Lower lobe of right lung (tissue), 2 donors: ENCODE data around the gene GCLM. TPM values are rescaled to one million over a fixed set of nuclear protein-coding genes. Genes with fewer than 3 reads are reported as not detected.

Experiments used
- ATAC-seq, 2 donors: fragments of 200-7000 bp; cut with Tn5 transposase; one replicate each; pipeline ENCODE4 v1.9.1; 2020 to 2022; ENCODE audit warnings: mild to moderate bottlenecking in 2 of 2, moderate library complexity in 2 of 2
- DNase-seq: peaks from one replicate; pipeline ENCODE4 v3.0.0-alpha.2; 2020
- H3K27ac ChIP-seq: fragments of 200-600 bp; one replicate; pipeline ENCODE4 v1.8.0; 2022
- H3K27me3 ChIP-seq: fragments of 200-600 bp; one replicate; pipeline ENCODE4 v1.8.0; 2022; ENCODE audit warnings: low read depth
- H3K36me3 ChIP-seq: fragments of 200-600 bp; one replicate; pipeline ENCODE4 v1.8.0; 2022; ENCODE audit warnings: mild to moderate bottlenecking
- H3K4me1 ChIP-seq: fragments of 200-600 bp; one replicate; pipeline ENCODE4 v1.8.0; 2022
- H3K4me3 ChIP-seq: fragments of 200-600 bp; one replicate; pipeline ENCODE4 v1.8.0; 2022; ENCODE audit warnings: mild to moderate bottlenecking
- H3K9me3 ChIP-seq: fragments of 200-600 bp; one replicate; pipeline ENCODE4 v1.8.0; 2022
- CTCF ChIP-seq: fragments of 200-600 bp; IDR thresholded peaks from one replicate; pipeline ENCODE4 v1.8.0; 2022; ENCODE audit warnings: antibody characterized with exemption, mild to moderate bottlenecking
- intact Hi-C: fragments of 100-400 bp; cut with DNase I; formaldehyde crosslinking; loops from one replicate; pipeline ENCODE4 v1.11.0; 2022
- total RNA-seq: library from RNA; stranded (reverse); fragmentation: NEBNext Ultra II Directional; extraction: Animal tissue kit (Norgen Biotek cat#: 25700); gene quantifications from one replicate; pipeline ENCODE4 v1.2.1, GENCODE V29; 2021
- donor health status: DM: no; HTN: yes; CAD: no; lungs with severe emphysema.

The GCLM gene
- total RNA-seq, 1 donor from 2014 or later, result 16.7 TPM

- H3K27ac ChIP-seq, result no peak overlapping the region
- peaks cover 13% of the 10 kb centered on the region for H3K4me1 ChIP-seq
- no peak for ATAC-seq
- H3K9me3 ChIP-seq, result peaks cover 5% of the 10 kb centered on the region
- no peak for TF ChIP-seq CTCF
- no peak overlapping the region for H3K4me3 ChIP-seq
- H3K36me3 ChIP-seq, result no peaks in the 10 kb centered on the region
- intact Hi-C loops, result no loop called here
- no peak for DNase-seq
- H3K27me3 ChIP-seq, result no peaks in the 10 kb centered on the region
Measured at GRCh38 chr1:93910305-93910704, 1.1 kb upstream of the GCLM start.

DNA sequence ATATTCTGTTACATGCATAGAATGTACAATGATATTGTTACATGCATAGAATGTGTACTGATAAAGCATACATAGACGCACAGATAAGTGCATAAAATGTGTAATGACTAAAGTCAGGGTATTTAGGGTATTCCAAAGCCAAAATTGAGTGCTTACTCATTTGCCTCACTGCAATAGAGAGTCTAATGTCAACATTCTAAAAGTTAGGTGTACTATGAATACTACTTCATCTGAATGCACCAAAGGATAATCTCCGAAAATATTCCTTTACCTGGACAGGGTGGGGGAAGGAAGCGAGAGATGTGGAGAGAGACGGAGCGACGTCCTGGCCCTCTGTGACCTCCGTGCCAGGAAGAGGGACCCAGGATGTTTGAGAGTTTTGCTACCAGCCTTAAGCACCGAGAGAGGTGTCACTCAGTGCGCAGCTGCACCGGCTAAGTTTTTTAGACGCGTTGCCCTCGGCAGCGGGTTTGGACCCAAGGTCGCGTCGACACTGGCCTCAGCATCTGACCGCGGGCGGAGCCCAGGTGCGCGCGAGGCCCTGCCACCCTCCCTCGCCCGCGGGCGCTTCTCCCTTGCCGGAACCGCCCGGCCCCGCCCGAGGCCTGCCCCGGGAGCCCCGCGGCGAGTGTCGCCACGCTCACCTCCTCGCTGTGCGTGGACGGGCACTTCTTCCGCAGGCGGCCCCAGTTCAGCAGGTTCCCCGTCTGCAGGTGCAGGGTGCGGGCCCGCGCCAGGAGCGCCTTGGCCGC is 660 bp downstream of the GCLM start:
- peaks cover 23% of the 10 kb centered on the region for H3K4me1 ChIP-seq
- H3K4me3 ChIP-seq, result peak overlapping the region; percentile 91
- peaks cover 5% of the 10 kb centered on the region for H3K9me3 ChIP-seq
- no peaks in the 10 kb centered on the region for H3K36me3 ChIP-seq
- peak; percentile 77 for DNase-seq
- intact Hi-C loops, result no loop called here
- H3K27ac ChIP-seq, result peak overlapping the region; percentile 89
- TF ChIP-seq CTCF, result no peak
- peak; percentile 68 to 69 for ATAC-seq
- no peaks in the 10 kb centered on the region for H3K27me3 ChIP-seq

- TF ChIP-seq CTCF, result no peak
- Histone ChIP-seq H3K27ac (no peak overlapping the region), H3K36me3 (no peaks in the 10 kb centered on the region), H3K4me1 (peaks cover 23% of the 10 kb centered on the region), H3K9me3 (peaks cover 5% of the 10 kb centered on the region), H3K27me3 (no peaks in the 10 kb centered on the region), H3K4me3 (peak overlapping the region; percentile 91)
- ATAC-seq, result no peak
- DNase-seq, result no peak
- intact Hi-C loops, result no loop called here
Measured at GRCh38 chr1:93907718-93908117, 1.5 kb downstream of the GCLM start.

GRCh38 chr1:93906480-93906879 is 2.8 kb downstream of the GCLM start:
- TF ChIP-seq CTCF, result no peak
- Histone ChIP-seq H3K27me3 (no peaks in the 10 kb centered on the region), H3K9me3 (peaks cover 5% of the 10 kb centered on the region), H3K36me3 (no peaks in the 10 kb centered on the region), H3K4me3 (no peak overlapping the region), H3K4me1 (peaks cover 23% of the 10 kb centered on the region), H3K27ac (no peak overlapping the region)
- intact Hi-C loops, result no loop called here
- ATAC-seq, result no peak
- DNase-seq, result no peak

DNA sequence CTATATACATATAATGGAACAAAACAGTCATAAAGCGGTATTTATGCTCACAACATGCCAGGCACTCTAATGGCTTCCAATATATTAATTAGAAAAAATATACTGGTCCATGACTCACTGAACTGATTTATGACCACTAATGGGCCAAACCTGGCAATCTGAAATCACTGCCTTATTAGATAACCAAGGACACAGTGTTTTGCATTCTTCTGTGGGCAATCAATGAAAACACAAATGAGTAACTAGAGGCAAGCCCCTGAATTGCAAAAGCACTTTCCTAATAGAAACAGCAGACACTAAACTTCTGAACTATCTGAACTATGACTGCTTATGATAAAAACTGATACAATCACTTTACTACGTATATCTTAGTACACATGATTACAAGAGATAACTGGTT is 3.5 kb downstream of the GCLM start:
- Histone ChIP-seq H3K4me1 (peaks cover 23% of the 10 kb centered on the region), H3K27ac (no peak overlapping the region), H3K27me3 (no peaks in the 10 kb centered on the region), H3K9me3 (peaks cover under 1% of the 10 kb centered on the region), H3K36me3 (peaks cover 5% of the 10 kb centered on the region), H3K4me3 (no peak overlapping the region)
- no peak for ATAC-seq
- DNase-seq, result no peak
- TF ChIP-seq CTCF, result no peak
- intact Hi-C loops, result no loop called here
